ENCODE measurements around the gene NLRP3. TPM values are rescaled to one million over a fixed set of nuclear protein-coding genes. Genes with fewer than 3 reads are reported as not detected.
"Not testable (repeated sequence)": the region's sequence is repeated elsewhere in the genome, so short reads cannot be mapped to it uniquely, and the experiment has no call there.

NLRP3 gene
- total and polyA plus RNA-seq, 4 donors = 0.28 to 1.9 (median 0.61) TPM

GRCh38 chr1:247377656-247378055, 38.3 kb upstream of the NLRP3 start:
- not testable (repeated sequence) for H3K4me1 ChIP-seq (ENCODE audit: control insufficient read depth in 4 of 4, insufficient read depth in 4 of 4, low read length in 3 of 4); H3K27me3 ChIP-seq (ENCODE audit: control insufficient read depth in 4 of 4, insufficient read depth in 4 of 4, low read length in 3 of 4); DNase-seq (ENCODE audit: low spot score); H3K9ac ChIP-seq (ENCODE audit: low read depth in 1 of 2, low read length in 2 of 2); H3K4me3 ChIP-seq (ENCODE audit: low read depth in 1 of 3, low read length in 3 of 3); H3K27ac ChIP-seq (ENCODE audit: low read depth in 1 of 2, low read length in 2 of 2); H3K36me3 ChIP-seq (ENCODE audit: control insufficient read depth in 4 of 4, insufficient read depth in 3 of 4, low read depth in 1 of 4, low read length in 3 of 4); H3K9me3 ChIP-seq (ENCODE audit: control insufficient read depth in 4 of 4, low read length in 3 of 4)
- WGBS = 64% methylated on average over 7 of the region's 7 CpGs

- Histone ChIP-seq H3K27ac (ENCODE audit: low read depth in 1 of 2, low read length in 2 of 2) (no peak overlapping the region), H3K4me1 (ENCODE audit: control insufficient read depth in 4 of 4, insufficient read depth in 4 of 4, low read length in 3 of 4) (peaks cover 0 to 4% (median 0%) of the 10 kb centered on the region in 4 donors), H3K27me3 (ENCODE audit: control insufficient read depth in 4 of 4, insufficient read depth in 4 of 4, low read length in 3 of 4) (peaks cover 0 to 3% (median 0%) of the 10 kb centered on the region in 4 donors), H3K9ac (ENCODE audit: low read depth in 1 of 2, low read length in 2 of 2) (no peak overlapping the region), H3K4me3 (ENCODE audit: low read depth in 1 of 3, low read length in 3 of 3) (no peak overlapping the region), H3K36me3 (ENCODE audit: control insufficient read depth in 4 of 4, insufficient read depth in 3 of 4, low read depth in 1 of 4, low read length in 3 of 4) (no peaks in the 10 kb centered on the region), H3K9me3 (ENCODE audit: control insufficient read depth in 4 of 4, low read length in 3 of 4) (peaks cover 3 to 6% (median 4%) of the 10 kb centered on the region in 4 donors)
- WGBS = 80% methylated on average over 20 of the region's 20 CpGs
- TF ChIP-seq RXRA (IDR thresholded peaks at IDR 0.05) (no peak), GABPA (IDR thresholded peaks at IDR 0.05 in 1 of 2, conservative IDR thresholded peaks at IDR 0.05 in 1 of 2) (no peak), RAD21 (IDR thresholded peaks at IDR 0.05) (no peak), JUND (IDR thresholded peaks at IDR 0.05) (no peak)
- no peak for DNase-seq (ENCODE audit: low spot score)
Measured at GRCh38 chr1:247378334-247379073, 37.5 kb upstream of the NLRP3 start.

GRCh38 chr1:247385283-247385682, 30.7 kb upstream of the NLRP3 start:
- H3K36me3 ChIP-seq (ENCODE audit: control insufficient read depth in 4 of 4, insufficient read depth in 3 of 4, low read depth in 1 of 4, low read length in 3 of 4) = no peaks in the 10 kb centered on the region
- peaks cover 0 to 3% (median 0%) of the 10 kb centered on the region in 4 donors for H3K4me1 ChIP-seq (ENCODE audit: control insufficient read depth in 4 of 4, insufficient read depth in 4 of 4, low read length in 3 of 4)
- H3K4me3 ChIP-seq (ENCODE audit: low read depth in 1 of 3, low read length in 3 of 3) = no peak overlapping the region
- WGBS = 73% methylated on average over 4 of the region's 4 CpGs
- H3K9me3 ChIP-seq (ENCODE audit: control insufficient read depth in 4 of 4, low read length in 3 of 4) = no peaks in the 10 kb centered on the region
- H3K27ac ChIP-seq (ENCODE audit: low read depth in 1 of 2, low read length in 2 of 2) = no peak overlapping the region
- H3K9ac ChIP-seq (ENCODE audit: low read depth in 1 of 2, low read length in 2 of 2) = no peak overlapping the region
- no peak for TF ChIP-seq RXRA (IDR thresholded peaks at IDR 0.05)
- DNase-seq (ENCODE audit: low spot score) = no peak
- H3K27me3 ChIP-seq (ENCODE audit: control insufficient read depth in 4 of 4, insufficient read depth in 4 of 4, low read length in 3 of 4) = no peaks in the 10 kb centered on the region

GRCh38 chr1:247386217-247386616, 29.8 kb upstream of the NLRP3 start:
- no peak for DNase-seq (ENCODE audit: low spot score)
- Histone ChIP-seq H3K27me3 (ENCODE audit: control insufficient read depth in 4 of 4, insufficient read depth in 4 of 4, low read length in 3 of 4) (no peaks in the 10 kb centered on the region), H3K36me3 (ENCODE audit: control insufficient read depth in 4 of 4, insufficient read depth in 3 of 4, low read depth in 1 of 4, low read length in 3 of 4) (no peaks in the 10 kb centered on the region), H3K4me3 (ENCODE audit: low read depth in 1 of 3, low read length in 3 of 3) (no peak overlapping the region), H3K9me3 (ENCODE audit: control insufficient read depth in 4 of 4, low read length in 3 of 4) (no peaks in the 10 kb centered on the region), H3K9ac (ENCODE audit: low read depth in 1 of 2, low read length in 2 of 2) (no peak overlapping the region), H3K27ac (ENCODE audit: low read depth in 1 of 2, low read length in 2 of 2) (no peak overlapping the region), H3K4me1 (ENCODE audit: control insufficient read depth in 4 of 4, insufficient read depth in 4 of 4, low read length in 3 of 4) (peaks cover 0 to 3% (median 0%) of the 10 kb centered on the region in 4 donors)
- WGBS = 73% methylated on average over 1 of the region's 1 CpG
- TF ChIP-seq ZBTB33 (IDR thresholded peaks at IDR 0.05) (no peak), EGR1 (IDR thresholded peaks at IDR 0.05; ENCODE audit: low read depth in 2 of 2) (no peak), FOXA2 (IDR thresholded peaks at IDR 0.05) (no peak), TAF1 (conservative IDR thresholded peaks at IDR 0.05) (no peak), REST (IDR thresholded peaks at IDR 0.05) (no peak), HNF4A (conservative IDR thresholded peaks at IDR 0.05) (no peak), RXRA (IDR thresholded peaks at IDR 0.05) (no peak), HNF4G (IDR thresholded peaks at IDR 0.05) (no peak), CTCF (IDR thresholded peaks at IDR 0.05; ENCODE audit: low read depth, low read length, missing input control) (no peak), ATF3 (IDR thresholded peaks at IDR 0.05) (no peak), GABPA (IDR thresholded peaks at IDR 0.05 in 1 of 2, conservative IDR thresholded peaks at IDR 0.05 in 1 of 2) (no peak), FOXA1 (IDR thresholded peaks at IDR 0.05) (no peak), MAX (IDR thresholded peaks at IDR 0.05) (no peak)
